OCI-LY7 (cell line): ENCODE data around the gene VWA8. TPM values are rescaled to one million over a fixed set of nuclear protein-coding genes. Genes with fewer than 3 reads are reported as not detected.
A peak's percentile ranks its signal among the peaks of the same experiment; 100 is the strongest.

Experiments used
- BruUV-seq: library from RNA; stranded (reverse); fragments of 400-500 nt; replicated peaks from 2 replicates; lab custom pipeline; 2021; lab: Mats Ljungman, UMichigan
- CTCF ChIA-PET: fragments of 300-600 bp; sonication (Branson Sonifier 250); formaldehyde crosslinking; loops from one replicate; lab custom pipeline; 2022; ENCODE audit warnings: antibody characterized with exemption; ENCODE audit not compliant: unreplicated experiment; lab: Charles Lee
- POLR2A ChIA-PET: fragments of 300-600 bp; sonication (Branson Sonifier 250); formaldehyde crosslinking; loops from one replicate; lab custom pipeline; 2022; ENCODE audit warnings: antibody characterized with exemption; lab: Charles Lee
- DNase-seq: peaks from one replicate; pipeline ENCODE4 v3.0.0-alpha.2; 2015; ENCODE audit warnings: low spot score
- H2AFZ ChIP-seq: fragments of 200-600 bp; sonication (generic), shearing (Covaris generic); 2 replicates; pipeline ENCODE4 v1.6.1; 2014; ENCODE audit warnings: mild to moderate bottlenecking, antibody characterized with exemption, low read length, moderate library complexity
- H3K27ac ChIP-seq: fragments of 200-600 bp; sonication (generic); 2 replicates; pipeline ENCODE4 v1.5.1; 2014; ENCODE audit warnings: mixed run types, low read depth, mild to moderate bottlenecking, moderate library complexity, low read length, inconsistent platforms; ENCODE audit not compliant: poor library complexity, severe bottlenecking
- H3K36me3 ChIP-seq: fragments of 200-600 bp; sonication (generic); 2 replicates; pipeline ENCODE4 v1.6.1; 2014; ENCODE audit warnings: mild to moderate bottlenecking, antibody characterized with exemption, low read length, moderate library complexity, mixed read lengths; ENCODE audit not compliant: insufficient read depth
- H3K4me1 ChIP-seq: fragments of 200-600 bp; sonication (generic); 2 replicates; pipeline ENCODE4 v1.5.1; 2014; ENCODE audit warnings: mild to moderate bottlenecking, low read length; ENCODE audit not compliant: insufficient read depth, poor library complexity, severe bottlenecking
- H3K4me2 ChIP-seq: fragments of 200-600 bp; sonication (generic); 2 replicates; pipeline ENCODE4 v1.6.1; 2014; ENCODE audit warnings: mild to moderate bottlenecking, low read length
- H3K4me3 ChIP-seq: fragments of 200-600 bp; sonication (generic); 2 replicates; pipeline ENCODE4 v1.5.1; 2014; ENCODE audit warnings: mild to moderate bottlenecking, low read depth, low read length; ENCODE audit not compliant: poor library complexity, severe bottlenecking
- H3K79me2 ChIP-seq: fragments of 200-600 bp; sonication (generic); 2 replicates; pipeline ENCODE4 v1.6.1; 2016; ENCODE audit warnings: low read depth, mild to moderate bottlenecking, low read length, moderate library complexity, mixed read lengths; ENCODE audit not compliant: insufficient read depth
- H3K9me2 ChIP-seq: fragments of 200-600 bp; sonication (generic); 2 replicates; pipeline ENCODE4 v1.6.1; 2016; ENCODE audit warnings: mild to moderate bottlenecking, low read length, mixed read lengths; ENCODE audit not compliant: insufficient read depth
- H3K9me3 ChIP-seq: fragments of 200-600 bp; sonication (generic); 2 replicates; pipeline ENCODE4 v1.6.1; 2014; ENCODE audit warnings: mild to moderate bottlenecking, mixed run types, low read length, mixed read lengths
- H4K20me1 ChIP-seq: fragments of 200-600 bp; sonication (generic); 2 replicates; pipeline ENCODE4 v1.6.1; 2014; ENCODE audit warnings: mild to moderate bottlenecking, antibody characterized with exemption, low read length, moderate library complexity, mixed read lengths; ENCODE audit not compliant: insufficient read depth
- EZH2phosphoT487 ChIP-seq: fragments of 200-600 bp; sonication (generic); IDR thresholded peaks from 2 replicates; pipeline ENCODE4 v1.6.1; 2018; ENCODE audit warnings: low read depth, borderline replicate concordance, mild to moderate bottlenecking, mixed run types, antibody characterized with exemption, low read length, moderate library complexity, mixed read lengths
- intact Hi-C: fragments of 100-400 bp; cut with micrococcal nuclease; formaldehyde crosslinking; loops from one replicate; pipeline ENCODE4 v1.10.0; 2022; ENCODE audit not compliant: unreplicated experiment
- total RNA-seq, 2 experiments: library from RNA; depleted of rRNA in 1 of 2; stranded (reverse); fragments of >200 nt in 1 of 2; shearing (Covaris generic) in 1 of 2; gene quantifications; 2 replicates each; pipeline ENCODE4 v1.2.3, GENCODE V29; 2014 to 2022
- TF ChIP-seq, protein P1 (sequence below): fragments of 200-600 bp; sonication (generic); conservative IDR thresholded peaks from 2 replicates; pipeline ENCODE4 v1.5.1; 2014; ENCODE audit warnings: mild to moderate bottlenecking, antibody characterized with exemption, low read length, moderate library complexity, mixed read lengths

The VWA8 gene
- total RNA-seq, 2 experiments from 2014 or later, result 26.4 to 31.5 TPM

DNA sequence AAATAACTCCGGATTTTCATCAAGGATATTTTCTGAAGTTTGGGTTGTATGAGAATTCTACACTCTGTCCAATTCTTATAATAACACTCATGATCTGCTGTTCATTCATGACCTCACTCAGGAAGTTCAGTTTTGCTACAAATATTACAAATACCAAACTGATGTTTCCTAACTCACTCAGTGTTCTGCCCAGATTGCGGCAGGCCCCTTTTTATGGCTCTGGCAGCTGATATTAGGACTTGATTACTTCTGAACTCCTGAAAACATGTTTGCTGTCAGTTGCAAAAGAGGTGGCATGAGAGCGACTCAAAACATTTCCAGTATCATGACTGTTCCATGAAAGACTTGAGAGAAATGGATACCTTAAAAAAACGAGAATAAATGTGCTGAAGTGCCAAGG, 315.6 kb downstream of the VWA8 start:
- Histone ChIP-seq H3K79me2 (no peaks in the 10 kb centered on the region), H3K4me3 (no peak overlapping the region), H4K20me1 (no peaks in the 10 kb centered on the region), H3K27ac (no peak overlapping the region), H3K4me2 (no peak overlapping the region), H2AFZ (no peak overlapping the region), H3K36me3 (no peaks in the 10 kb centered on the region), H3K4me1 (peaks cover 32% of the 10 kb centered on the region), H3K9me2 (no peaks in the 10 kb centered on the region), H3K9me3 (no peaks in the 10 kb centered on the region)
- DNase-seq, result no peak
- BruUV-seq, result no TSS peak
- ChIA-PET POLR2A (no interaction called here), CTCF (no interaction called here)
- intact Hi-C loops, result no loop called here
- no peak for TF ChIP-seq EZH2phosphoT487
- TF ChIP-seq, protein P1, sequence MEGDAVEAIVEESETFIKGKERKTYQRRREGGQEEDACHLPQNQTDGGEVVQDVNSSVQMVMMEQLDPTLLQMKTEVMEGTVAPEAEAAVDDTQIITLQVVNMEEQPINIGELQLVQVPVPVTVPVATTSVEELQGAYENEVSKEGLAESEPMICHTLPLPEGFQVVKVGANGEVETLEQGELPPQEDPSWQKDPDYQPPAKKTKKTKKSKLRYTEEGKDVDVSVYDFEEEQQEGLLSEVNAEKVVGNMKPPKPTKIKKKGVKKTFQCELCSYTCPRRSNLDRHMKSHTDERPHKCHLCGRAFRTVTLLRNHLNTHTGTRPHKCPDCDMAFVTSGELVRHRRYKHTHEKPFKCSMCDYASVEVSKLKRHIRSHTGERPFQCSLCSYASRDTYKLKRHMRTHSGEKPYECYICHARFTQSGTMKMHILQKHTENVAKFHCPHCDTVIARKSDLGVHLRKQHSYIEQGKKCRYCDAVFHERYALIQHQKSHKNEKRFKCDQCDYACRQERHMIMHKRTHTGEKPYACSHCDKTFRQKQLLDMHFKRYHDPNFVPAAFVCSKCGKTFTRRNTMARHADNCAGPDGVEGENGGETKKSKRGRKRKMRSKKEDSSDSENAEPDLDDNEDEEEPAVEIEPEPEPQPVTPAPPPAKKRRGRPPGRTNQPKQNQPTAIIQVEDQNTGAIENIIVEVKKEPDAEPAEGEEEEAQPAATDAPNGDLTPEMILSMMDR, result no peak

DNA sequence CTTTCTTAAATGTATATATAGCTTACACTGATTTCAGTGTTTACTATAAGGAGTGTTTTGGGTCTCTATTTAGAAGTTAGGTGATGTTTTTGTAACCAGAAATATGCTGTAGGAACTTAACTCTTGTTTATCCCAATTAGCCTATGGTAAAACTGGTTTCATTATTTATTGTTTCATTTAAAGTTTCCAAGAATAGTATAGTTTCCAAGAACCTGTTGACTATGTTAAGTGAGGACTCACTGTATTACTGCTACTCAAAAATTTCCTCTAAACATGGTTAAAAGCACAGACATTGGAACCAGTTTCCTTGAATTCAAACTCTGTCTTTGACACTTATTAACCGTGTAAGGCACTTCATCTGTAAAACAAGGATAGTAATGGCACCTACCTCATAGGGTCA, 316.2 kb downstream of the VWA8 start:
- Histone ChIP-seq H3K4me1 (peaks cover 38% of the 10 kb centered on the region), H3K27ac (no peak overlapping the region), H3K4me3 (no peak overlapping the region), H4K20me1 (no peaks in the 10 kb centered on the region), H3K79me2 (no peaks in the 10 kb centered on the region), H3K4me2 (no peak overlapping the region), H3K9me3 (no peaks in the 10 kb centered on the region), H3K36me3 (no peaks in the 10 kb centered on the region), H2AFZ (no peak overlapping the region), H3K9me2 (no peaks in the 10 kb centered on the region)
- CTCF ChIA-PET, result no interaction called here
- POLR2A ChIA-PET, result interaction anchor here (1.0 kb wide), 1 partner anchor 13 kb away, joined by 3 read pairs; no protein-coding TSS in a partner anchor
- TF ChIP-seq, protein P1, result no peak
- no peak for TF ChIP-seq EZH2phosphoT487
- no peak for DNase-seq
- BruUV-seq, result no TSS peak
- intact Hi-C loops, result no loop called here

DNA sequence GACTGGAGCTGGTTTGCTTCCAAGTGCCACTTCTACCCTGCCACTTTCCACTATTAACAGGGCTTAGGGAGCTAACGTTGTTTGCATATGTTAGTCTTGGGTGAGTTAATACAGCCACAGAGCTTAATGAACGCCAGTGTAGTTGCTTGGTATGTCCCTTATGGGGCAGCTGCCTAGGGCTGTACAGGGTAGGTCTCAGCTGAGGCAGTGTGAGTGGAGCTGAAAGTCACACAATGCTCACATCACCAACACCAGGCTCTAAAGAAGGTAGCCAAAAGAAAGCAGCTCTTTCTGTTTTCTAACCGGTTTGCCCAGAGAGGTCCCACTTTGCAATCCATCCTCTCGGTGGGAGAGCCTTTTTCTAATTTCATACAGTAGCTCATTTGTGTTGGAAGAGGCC, 317.4 kb downstream of the VWA8 start:
- Histone ChIP-seq H3K27ac (no peak overlapping the region), H3K9me3 (no peaks in the 10 kb centered on the region), H3K36me3 (no peaks in the 10 kb centered on the region), H4K20me1 (no peaks in the 10 kb centered on the region), H2AFZ (no peak overlapping the region), H3K4me1 (peaks cover 37% of the 10 kb centered on the region), H3K9me2 (no peaks in the 10 kb centered on the region), H3K79me2 (no peaks in the 10 kb centered on the region), H3K4me3 (no peak overlapping the region), H3K4me2 (no peak overlapping the region)
- ChIA-PET POLR2A (interaction anchor here (0.5 to 1.2 kb wide), 8 partner anchors 9 to 306 kb away, joined by 3 to 8 read pairs (median 4); no protein-coding TSS in a partner anchor), CTCF (interaction anchor here (0.8 to 0.9 kb wide), 2 partner anchors 35 to 184 kb away, joined by 3 read pairs; no protein-coding TSS in a partner anchor)
- no peak for TF ChIP-seq EZH2phosphoT487
- TF ChIP-seq, protein P1, result no peak
- intact Hi-C loops, result no loop called here
- BruUV-seq, result no TSS peak
- peak; percentile 24 for DNase-seq
